NCI-H510A (cell line): ENCODE measurements around the gene FAM83G.
"Not testable (repeated sequence)": the region's sequence is repeated elsewhere in the genome, so short reads cannot be mapped to it uniquely, and the experiment has no call there.

Experiments used
- DNase-seq: peaks from one replicate; lab custom pipeline; 2025; lab: John Stamatoyannopoulos, UW

Gene FAM83G

DNA sequence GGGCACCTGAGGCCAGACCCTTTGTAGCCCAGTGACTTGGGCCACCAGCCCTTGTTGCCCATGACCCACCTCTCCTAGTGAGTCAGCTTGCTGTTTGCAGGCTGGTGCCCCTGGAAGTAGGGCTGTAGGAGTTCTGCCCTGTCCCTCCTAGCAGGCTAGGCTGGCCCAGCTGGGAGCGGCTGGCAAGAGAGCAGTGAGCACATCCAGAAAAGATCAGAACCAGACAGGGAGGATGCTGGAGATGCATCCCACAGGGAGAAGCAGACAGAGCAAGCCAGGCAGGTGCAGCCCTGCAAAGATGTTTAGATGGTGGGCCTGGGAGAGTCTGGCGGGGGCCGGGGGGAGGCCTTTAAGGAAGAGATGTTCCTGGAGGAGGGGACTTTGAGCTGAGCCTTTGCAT, 50.2 kb downstream of the FAM83G start:
- no peak for DNase-seq

DNA sequence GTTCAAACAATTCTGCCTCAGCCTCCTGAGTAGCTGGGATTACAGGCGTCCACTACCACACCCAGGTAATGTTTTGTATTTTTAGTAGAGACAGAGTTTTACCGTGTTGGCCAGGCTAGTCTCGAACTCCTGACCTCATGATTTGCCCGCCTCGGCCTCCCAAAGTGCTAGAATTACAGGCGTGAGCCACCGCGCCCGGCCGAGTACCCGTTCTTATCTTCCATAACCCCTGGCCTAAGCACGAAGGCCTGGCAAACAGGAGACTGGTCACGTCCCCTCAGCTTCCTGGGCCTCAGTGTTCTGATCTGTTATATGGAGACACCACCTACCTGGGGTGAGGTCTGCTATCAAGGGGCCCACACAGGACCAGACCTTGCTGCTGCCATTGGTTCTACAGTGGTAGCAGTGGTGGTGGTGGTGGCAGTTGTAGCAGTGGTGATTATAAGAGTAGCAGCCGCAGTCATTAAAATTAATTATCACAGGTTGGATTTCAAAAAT, 51.3 kb downstream of the FAM83G start:
- no peak for DNase-seq

DNA sequence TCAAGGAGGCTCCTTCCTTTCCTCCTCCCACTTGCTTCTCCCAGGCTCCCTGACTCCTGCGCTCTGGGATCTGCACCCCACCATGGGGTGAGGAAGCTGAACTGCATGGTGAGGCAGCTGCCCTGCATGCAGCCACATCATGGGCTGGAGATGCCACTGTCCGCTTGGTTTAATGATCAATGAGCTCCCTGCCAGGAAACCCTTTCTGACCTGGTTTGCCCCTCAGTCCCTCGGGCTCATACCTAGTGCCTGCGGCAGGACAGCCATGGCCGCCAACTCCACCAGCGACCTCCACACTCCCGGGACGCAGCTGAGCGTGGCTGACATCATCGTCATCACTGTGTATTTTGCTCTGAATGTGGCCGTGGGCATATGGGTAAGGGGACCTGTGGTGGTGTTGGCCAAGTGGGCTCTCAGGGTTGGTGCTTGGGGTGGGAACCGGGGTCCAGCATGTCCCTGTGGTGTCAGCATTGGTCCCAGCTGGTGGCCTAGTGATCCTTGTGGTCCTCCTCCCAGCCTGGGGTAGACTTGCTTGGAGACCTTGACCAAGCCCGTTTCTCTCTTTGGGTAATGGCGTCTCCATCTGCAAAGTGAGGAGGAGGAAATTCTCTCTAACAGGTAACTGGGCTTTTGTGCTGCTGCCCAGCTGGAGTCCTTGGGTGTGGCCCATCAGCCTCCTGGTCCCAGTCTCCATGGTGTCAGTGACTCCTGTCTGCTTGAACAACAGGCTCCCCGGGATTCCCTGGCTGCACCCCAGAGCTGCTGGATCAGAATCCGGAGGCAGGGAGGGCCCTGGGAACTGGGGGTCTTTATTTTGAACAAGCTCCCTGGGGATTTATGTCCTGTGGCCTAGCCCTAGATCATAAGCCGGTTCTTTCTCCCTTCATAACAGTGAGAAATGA, 52.4 kb downstream of the FAM83G start, which contains the start of gene SLC5A10:
Gene SLC5A10, plus strand, starts transcription at position 225 of the 902 bp plus-strand sequence. Its CDS starts 41 bp downstream, at position 266.
- no peak for DNase-seq

DNA sequence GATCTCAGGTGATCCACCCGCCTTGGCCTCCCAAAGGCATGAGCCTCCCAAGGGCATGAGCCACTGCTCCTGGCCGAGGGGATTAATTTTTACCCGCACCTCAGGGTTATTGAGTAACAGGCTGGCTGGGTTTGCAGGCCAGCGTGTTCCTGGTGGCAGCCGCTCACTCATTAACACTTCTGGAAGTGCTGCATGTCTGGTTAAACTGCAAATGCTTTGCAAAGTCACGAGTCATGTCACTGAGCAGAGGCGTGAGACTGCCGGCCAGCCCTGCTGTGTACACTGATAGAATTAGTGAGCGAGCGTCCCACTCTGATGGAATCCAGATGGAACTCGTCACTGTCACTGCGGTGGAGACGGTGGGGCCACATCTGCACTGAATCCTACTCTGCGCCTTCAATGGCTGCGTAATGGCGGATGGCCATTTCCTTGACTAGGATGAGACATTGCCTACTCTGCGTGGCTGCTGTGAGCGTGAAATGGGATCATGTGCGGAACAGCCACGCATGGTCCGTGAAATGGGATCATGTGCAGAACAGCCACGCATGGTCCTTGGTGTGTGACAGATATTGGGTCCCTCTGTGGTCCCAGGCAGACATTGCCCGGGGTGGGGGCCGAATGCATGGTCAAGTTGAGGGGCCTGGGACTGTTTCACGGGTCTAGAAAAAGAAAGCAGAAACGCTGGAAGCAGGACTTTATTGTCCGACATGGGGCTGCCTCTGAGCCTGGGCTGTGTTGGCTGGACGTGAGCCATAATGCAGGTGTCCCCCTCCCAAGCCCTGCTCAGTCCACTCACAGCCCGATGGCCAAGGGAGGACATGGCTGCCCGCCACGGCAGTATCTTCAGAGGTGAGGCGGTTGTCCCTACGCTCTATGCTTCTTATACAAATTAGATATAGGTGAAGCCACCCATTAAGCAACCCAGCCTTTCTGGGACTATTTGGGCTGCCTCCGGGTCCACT, 53.3 kb downstream of the FAM83G start:
- no peak for DNase-seq

DNA sequence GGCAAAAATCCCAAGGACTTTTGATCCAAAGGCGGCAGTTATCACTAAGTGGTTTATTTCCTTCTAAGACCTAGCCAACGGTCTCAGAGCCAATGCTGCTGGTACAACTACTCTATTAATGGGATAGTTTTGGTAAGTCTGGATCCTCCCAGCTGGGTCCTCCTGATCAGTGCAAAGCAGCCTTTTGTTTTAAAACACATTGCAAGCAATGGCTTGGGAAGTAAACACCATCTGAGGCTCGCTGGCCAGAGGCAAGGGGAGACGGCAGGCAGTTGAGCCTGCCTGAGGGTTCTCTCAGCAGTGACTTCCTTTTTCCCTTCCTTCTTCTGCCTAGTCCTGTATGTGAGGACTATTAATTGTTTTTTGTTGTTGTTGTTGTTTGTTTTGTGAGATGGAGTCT, 54.2 kb downstream of the FAM83G start:
- DNase-seq, result no peak

DNA sequence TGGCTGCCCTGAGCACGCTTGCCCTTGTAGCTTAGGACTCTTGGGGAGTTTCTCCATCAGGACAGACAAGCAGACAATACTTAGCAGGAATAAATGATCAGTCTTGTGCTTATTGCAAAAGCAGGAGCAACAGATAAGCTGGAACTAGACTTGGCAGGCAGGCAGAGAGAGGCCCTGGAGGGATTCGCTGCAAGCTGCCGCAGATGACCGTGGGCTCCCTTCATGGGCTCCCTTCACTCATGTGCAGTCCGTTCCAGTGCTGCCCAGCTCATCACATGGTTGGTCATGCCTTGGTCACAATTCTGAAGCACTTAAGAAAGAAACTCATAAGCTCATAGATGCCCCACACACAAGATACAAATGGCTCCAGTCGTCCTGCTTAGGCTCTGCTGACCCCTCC, 55.0 kb downstream of the FAM83G start:
- no peak for DNase-seq

DNA sequence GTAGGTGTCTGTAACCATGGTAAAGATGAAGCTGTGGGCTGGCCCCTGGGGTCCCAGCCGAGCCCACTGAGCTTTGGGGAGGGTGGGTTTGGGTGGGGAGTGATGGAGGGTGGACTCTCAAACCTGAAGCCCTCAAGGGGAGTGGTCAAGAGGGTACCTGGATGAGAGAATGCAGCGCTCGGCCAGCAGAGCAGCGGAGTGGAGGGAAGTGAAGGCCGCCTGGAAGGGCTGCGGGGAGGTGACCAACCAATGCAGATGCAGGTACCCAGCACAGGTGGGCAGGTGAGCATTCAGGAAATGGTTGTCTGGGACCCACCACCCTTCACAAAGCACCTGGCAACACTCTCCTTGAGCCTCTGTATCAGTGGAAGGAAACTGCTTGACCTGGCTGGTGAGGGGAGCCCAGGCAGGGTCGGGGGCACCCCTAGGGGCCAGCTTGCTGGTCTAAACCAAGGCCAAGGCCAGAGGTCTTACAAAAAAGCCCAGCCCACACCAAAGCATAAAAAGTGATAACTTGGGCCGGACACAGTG, 56.0 kb downstream of the FAM83G start:
- DNase-seq, result no peak

DNA sequence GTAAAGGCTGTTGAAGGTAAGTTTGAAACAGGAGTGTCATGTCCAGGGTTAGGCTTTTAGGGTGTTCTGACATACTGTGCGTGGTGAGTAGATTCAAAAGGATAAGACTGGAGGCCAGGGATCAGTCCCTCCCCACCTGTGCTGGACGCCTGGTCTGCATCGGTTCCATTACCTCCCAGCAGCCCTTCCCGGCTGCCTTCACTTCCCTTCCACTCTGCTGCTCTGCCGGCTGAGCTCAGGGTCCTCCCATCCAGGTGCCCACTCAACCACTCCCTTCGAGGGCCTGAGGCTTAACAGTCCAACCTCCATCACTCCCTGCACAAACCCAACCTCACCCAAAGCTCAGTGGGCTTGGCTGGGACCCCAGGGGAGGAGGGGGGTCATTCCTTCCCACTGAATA, 56.7 kb downstream of the FAM83G start:
- DNase-seq, result no peak

DNA sequence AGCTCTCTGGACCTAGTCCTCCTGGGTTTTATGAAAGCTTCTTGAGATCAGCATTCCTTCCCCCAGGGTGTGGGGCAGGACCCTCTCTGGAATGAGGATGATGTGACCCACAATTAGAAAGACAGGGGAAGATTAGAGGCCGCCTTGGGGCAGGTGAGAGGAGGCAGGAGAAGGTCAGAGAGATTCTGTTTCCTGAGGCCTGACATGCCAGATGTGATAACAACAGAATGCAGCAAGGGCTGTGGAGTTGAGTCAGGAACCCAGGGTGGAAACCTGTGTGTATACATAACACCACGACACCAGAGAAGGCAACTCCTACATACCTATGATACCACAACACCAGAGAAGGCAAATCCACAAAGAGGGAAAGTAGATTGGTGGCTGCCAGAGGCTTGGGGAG, 58.0 kb downstream of the FAM83G start:
- no peak for DNase-seq

DNA sequence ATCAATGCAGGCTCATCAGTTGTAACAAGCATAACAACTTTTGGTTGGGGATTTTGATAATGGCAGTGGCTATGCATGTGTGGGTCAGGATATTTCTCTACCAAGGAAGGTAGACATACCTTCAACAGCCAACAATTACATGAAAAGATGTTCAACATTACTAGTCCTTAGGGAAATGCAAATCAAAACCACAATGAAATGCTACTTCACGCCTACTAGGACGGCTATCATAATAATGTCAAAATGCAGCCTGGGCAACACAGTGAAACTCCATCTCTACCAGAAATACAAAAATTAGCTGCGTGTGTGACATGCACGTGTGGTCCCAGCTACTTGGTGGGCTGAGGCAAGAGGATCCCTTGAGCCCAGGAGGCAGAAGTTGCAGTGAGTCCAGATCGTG, 59.9 kb downstream of the FAM83G start:
- DNase-seq, result no peak

DNA sequence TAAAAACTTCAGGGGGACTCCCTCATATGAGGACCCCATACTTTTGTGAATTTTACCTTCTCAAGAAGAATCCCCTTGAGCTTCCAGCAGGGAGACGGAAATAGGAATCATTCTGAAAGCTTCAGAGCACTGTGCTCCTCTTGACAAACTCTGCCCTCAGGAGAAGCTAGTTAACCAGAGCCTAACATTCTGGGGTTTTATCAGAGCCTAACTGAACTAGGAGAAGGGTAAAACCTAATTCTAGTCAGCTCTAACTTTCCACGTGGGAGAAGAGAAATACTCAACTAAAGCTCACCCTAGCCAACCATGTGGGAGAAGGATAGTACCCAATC, 65.9 kb downstream of the FAM83G start:
- no peak for DNase-seq

DNA sequence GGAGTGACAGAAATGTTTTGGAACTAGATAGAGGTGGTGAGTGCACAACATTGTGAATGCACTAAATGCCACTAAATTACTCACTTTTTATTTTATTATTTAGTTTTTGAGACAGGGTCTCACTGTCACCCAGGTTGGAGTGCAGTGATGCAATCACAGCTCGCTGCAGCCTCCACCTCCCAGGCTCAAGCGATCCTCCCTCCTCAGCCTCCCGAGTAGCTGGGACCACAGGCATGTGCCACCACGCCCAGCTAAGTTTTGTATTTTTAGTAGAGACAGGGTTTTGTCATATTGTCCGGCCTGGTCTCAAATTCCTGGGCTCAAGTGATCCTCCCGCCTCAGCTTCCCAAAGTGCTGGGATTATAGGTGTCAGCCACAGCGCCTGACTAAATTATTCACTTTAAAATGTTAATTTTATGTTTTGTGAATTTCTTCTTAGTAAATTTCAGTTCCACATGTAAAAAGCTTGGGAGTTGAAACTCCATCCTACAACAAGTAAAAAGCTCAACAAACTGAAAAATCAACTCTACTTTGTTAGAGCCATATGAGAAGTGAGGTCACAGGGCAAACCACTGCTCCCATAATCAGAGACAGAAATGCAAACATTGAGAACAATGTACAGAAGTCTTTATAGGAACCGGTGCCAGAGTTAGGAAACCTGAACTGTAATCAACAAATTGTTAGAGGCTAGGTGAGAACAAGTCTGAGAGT, 66.4 kb downstream of the FAM83G start:
- DNase-seq, result no peak

DNA sequence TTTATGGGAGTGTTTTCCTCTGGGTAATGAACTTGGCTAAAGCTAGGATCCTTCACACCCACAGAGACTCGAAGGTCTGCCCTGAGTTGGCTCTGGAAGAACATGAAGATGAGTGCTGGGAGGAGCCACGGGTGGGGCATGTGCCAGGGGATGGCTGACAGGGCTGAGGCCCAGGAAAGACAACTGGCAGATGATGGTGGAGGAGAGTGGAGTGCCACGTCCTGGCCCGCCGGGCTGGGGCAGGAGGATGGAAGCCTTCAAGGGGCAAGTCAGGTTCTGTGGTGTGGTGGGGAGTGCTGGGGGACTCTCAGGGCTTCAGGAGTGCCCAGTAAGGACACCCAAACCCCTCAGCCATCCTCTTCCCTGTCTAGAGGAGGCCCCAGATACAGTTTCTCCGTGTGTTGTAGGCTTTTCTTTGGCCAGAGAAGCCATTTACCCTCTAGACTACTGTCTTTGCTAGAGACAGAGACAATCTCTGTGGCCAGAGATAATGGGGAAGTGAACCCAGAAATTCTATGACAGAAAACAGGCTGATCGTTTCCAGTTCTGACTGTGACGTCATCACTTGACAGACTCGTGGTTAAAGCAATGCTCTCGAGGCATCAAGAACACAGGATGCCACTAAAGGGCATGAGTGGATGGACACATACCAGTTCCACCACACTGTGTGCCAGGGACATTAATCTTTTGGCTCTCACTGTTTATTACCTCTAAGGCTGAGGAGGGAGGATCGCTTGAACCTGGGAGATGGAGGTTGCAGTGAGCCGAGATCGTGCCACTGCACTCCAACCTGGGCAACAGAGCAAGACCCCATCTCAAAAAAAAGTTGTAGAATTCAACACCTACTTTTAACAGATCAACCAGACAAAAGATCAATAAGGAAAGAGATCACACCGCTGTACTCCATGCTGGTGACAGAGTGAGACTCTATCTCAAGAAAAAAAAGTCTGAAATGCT, 71.2 kb downstream of the FAM83G start:
- no peak for DNase-seq

DNA sequence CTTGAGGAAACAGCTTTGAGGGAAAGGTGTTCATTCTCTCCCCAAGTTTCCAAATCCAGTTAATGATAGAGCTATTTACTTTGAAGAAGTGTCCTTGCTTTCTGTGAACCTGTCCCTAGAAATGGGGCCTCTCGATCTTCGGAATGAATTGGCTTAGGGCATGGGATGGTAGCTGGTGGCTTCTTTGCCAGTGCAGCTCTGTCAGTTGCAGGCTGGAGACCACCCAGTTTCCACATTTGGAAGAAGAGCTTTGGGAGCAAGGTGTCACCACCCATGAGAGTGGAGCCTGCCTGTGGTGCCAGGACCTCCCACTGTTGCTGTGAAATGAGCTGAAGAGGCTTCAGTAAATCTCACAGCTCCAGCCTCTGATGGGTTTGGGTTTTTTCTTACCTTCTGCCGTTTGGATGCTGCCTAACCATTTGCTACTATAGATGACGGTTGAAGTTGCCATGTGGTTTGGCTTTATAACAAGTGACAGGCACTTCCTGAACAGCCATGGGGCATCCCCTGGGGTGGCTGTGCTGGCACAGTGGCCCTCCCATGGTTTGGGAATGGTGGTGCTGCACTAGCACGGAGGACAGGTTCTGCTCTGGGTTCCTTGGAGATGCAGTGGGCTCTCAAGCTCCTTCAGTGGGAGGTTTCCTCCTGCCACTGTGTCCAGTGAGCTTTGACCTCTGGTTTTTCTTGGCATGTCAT, 72.1 kb downstream of the FAM83G start:
- DNase-seq, result no peak

DNA sequence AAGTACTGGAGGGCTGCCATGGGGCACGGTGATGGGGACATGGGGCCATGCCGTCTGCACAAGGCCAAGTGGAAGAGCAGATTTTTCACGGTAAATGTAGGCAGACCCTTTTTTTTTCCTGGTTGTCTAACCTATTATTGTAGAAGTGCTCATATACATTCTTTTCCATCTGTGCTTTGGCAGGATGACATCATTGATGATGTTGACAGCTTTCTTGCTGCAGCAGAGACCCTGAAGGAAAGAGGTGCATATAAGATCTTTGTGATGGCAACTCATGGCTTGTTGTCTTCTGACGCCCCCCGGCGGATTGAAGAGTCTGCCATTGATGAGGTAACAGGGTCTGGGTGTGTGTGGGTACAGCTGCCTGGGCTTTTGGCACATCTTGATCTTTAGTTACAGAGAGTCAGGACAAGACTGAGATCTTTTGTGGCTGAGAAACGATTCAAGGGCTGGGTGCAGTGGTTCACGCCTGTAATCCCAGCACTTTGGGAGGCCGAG, 75.9 kb downstream of the FAM83G start:
- DNase-seq, result no peak

DNA sequence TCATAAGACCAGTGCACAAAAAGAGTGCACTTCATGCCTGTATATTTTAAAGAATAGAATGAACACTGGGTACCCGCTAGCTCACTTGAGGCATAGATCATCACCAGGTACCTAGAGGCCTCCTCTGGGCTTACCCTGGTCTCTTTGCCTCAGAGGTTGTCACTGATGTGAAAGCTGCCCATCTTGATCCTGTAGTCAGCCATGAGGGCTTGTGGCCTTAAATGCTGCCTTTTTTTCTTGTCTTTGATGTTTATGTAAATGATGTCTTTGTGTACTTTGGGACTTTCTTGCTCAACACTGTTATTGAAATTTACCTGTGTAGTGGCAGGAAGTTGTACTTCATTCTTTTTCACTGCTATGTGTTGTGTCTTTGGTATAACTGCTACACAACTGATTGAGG, 79.4 kb downstream of the FAM83G start:
- no peak for DNase-seq

DNA sequence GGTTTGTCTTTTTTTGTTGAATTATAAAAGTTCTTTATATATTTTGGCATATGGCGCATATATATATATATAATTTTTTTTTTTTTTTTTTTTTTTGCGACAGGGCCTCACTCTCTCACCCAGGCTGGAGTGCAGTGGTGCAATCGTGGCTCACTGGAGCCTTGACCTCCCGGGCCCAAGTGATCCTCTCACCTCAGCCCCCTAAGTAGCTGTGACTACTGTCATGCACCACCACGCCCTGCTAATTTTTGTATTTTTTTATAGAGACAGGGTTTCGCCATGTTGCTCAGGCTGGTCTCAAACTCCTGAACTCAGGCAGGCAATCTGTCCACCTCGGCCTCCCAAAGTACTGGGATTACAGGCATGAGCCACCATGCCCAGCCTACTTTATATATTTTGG, 82.0 kb downstream of the FAM83G start:
- not testable (repeated sequence) for DNase-seq

DNA sequence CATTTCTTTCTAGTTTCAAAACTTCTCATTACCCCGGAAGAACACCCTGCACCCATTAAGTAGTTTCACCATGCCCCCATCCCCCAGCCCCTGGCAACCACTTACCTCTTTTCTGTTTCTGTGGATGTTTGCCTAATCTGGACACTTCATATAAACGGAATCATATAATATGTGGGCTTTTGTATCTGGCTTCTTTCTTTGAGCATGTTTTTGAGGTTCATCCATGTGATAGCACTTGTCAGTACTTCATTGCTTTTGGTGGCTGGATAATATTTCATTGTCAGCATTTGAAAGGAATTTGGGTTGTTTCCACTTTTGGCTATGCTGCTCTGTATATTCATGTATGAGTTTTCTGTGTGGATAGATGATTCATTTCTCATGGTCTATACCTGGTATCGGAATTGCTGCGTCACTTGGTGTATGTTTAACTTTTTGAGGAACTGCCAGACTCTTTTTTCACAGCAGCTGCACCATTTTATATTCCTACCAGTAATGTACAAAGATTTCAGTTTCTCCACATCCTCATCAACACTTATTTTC, 82.6 kb downstream of the FAM83G start:
- DNase-seq, result no peak

DNA sequence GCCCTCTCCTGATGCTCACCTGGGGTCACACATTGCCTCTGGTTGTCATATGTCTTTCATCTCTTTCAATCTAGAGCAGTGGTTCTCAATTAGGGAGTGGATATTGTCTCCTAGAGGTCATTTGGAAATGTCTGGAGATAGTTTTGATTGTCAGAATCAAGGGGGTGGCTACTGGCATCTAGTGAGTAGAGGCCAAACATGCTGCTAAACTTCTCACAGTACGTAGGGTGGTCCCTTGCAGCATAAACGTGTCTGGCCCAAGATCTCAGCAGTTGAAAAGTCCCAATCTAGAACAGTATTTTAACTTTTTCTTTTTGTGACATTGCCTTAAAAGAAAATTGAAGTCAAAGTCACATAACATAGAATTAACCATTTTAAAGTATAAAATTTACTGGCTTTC, 83.1 kb downstream of the FAM83G start:
- no peak for DNase-seq
